GM13976 (cell line): ENCODE measurements around the gene SESN2.

ENCODE experiments used
- DNase-seq: peaks from one replicate; pipeline ENCODE4 v3.0.0; 2012; ENCODE audit warnings: low spot score
- in situ Hi-C: fragments of 300-500 bp; cut with MboI; formaldehyde crosslinking; loops from one replicate; pipeline ENCODE4 v1.12.0; 2022; ENCODE audit warnings: low sequenced_read_pairs, mixed read lengths, inconsistent platforms; ENCODE audit not compliant: unreplicated experiment
- TF ChIP-seq, protein P1 (sequence below): IDR thresholded peaks from 2 replicates; pipeline ENCODE4 v1.5.1; 2012; ENCODE audit warnings: borderline replicate concordance, mild to moderate bottlenecking; ENCODE audit not compliant: insufficient read depth; ENCODE audit errors: extremely low read depth, missing control alignments, control extremely low read depth

Gene SESN2

GRCh38 chr1:28243685-28244311 is 15.5 kb upstream of the SESN2 start:
- in situ Hi-C loops, result no loop called here
- DNase-seq, result no peak
- TF ChIP-seq, protein P1, sequence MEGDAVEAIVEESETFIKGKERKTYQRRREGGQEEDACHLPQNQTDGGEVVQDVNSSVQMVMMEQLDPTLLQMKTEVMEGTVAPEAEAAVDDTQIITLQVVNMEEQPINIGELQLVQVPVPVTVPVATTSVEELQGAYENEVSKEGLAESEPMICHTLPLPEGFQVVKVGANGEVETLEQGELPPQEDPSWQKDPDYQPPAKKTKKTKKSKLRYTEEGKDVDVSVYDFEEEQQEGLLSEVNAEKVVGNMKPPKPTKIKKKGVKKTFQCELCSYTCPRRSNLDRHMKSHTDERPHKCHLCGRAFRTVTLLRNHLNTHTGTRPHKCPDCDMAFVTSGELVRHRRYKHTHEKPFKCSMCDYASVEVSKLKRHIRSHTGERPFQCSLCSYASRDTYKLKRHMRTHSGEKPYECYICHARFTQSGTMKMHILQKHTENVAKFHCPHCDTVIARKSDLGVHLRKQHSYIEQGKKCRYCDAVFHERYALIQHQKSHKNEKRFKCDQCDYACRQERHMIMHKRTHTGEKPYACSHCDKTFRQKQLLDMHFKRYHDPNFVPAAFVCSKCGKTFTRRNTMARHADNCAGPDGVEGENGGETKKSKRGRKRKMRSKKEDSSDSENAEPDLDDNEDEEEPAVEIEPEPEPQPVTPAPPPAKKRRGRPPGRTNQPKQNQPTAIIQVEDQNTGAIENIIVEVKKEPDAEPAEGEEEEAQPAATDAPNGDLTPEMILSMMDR, result no peak

- DNase-seq, result peak; percentile 64
- in situ Hi-C loops, result no loop called here
- TF ChIP-seq, protein P1, result no peak
Observed at GRCh38 chr1:28244549-28245251, 14.6 kb upstream of the SESN2 start.

DNA sequence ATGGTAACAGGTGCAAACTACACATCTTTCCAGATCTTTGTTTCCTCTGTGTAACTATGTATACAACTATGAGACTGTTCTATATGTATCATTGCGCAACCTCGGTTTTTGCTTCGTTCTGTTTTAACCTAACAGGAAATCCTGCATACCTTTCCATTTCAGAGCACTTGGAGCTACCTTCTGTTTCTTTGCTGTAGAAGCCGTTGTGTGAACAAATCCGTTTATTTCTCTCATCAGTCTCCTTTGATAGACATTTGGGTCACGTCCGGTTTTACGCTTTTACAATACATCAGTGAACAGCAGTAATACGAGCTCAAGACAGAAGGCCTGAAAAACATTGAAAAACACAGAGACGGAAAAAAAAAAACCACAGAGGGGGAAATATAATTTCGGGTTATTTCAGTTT is 12.9 kb upstream of the SESN2 start:
- DNase-seq, result no peak
- TF ChIP-seq, protein P1, result no peak
- in situ Hi-C loops, result no loop called here

- TF ChIP-seq, protein P1, result no peak
- DNase-seq, result no peak
- in situ Hi-C loops, result no loop called here
Observed at GRCh38 chr1:28247612-28248272, 11.6 kb upstream of the SESN2 start.

- in situ Hi-C loops, result no loop called here
- peak; percentile 68 for DNase-seq
- TF ChIP-seq, protein P1, result peak; percentile 89
Observed at GRCh38 chr1:28248273-28249012, 10.9 kb upstream of the SESN2 start.

- in situ Hi-C loops, result no loop called here
- peak; percentile 40 for DNase-seq
- TF ChIP-seq, protein P1, result no peak
Observed at GRCh38 chr1:28249013-28249865, 10.1 kb upstream of the SESN2 start.
